Transverse colon (tissue), 4 donors: ENCODE measurements around the gene CARMIL1. TPM values are rescaled to one million over a fixed set of nuclear protein-coding genes. Genes with fewer than 3 reads are reported as not detected.

Experiments used
- DNase-seq: peaks from one replicate; pipeline ENCODE4 v3.0.0-alpha.2; 2019
- H3K27ac ChIP-seq, 4 donors: fragments of 200-600 bp; sonication (generic); 2 replicates each; pipeline ENCODE4 v1.5.1; 2016 to 2018; ENCODE audit warnings: inconsistent platforms in 4 of 4
- H3K27me3 ChIP-seq: fragments of 200-600 bp; sonication (generic); 2 replicates; pipeline ENCODE4 v1.5.1; 2017; ENCODE audit warnings: inconsistent platforms
- H3K36me3 ChIP-seq, 4 donors: fragments of 200-600 bp; sonication (generic); 2 replicates each; pipeline ENCODE4 v1.5.1; 2017 to 2019; ENCODE audit warnings: inconsistent platforms in 4 of 4
- H3K4me1 ChIP-seq, 4 donors: fragments of 200-600 bp; sonication (generic); 2 replicates each; pipeline ENCODE4 v1.5.1; 2017 to 2020; ENCODE audit warnings: inconsistent platforms in 4 of 4
- H3K4me3 ChIP-seq, 4 donors: fragments of 200-600 bp; sonication (generic); 1 replicate in 1 of 4; 2 replicates in 3 of 4; pipeline versions ENCODE4 v1.5.1 to v1.6.1; 2017 to 2019; ENCODE audit warnings: inconsistent platforms in 4 of 4
- H3K9me3 ChIP-seq, 2 donors: fragments of 200-600 bp; sonication (generic); 2 replicates each; pipeline ENCODE4 v1.5.1; 2017 to 2019; ENCODE audit warnings: inconsistent platforms in 2 of 2
- EP300 ChIP-seq: sonication (generic); formaldehyde crosslinking; IDR thresholded peaks from one replicate; pipeline ENCODE4 v1.6.1; 2017; ENCODE audit warnings: antibody characterized with exemption, low read depth
- POLR2A ChIP-seq: fragments of 450-650 bp; IDR thresholded peaks from one replicate; pipeline ENCODE4 v1.6.1; 2016; ENCODE audit warnings: antibody characterized with exemption, mild to moderate bottlenecking, moderate library complexity
- POLR2AphosphoS5 ChIP-seq, 3 donors: sonication (generic); formaldehyde crosslinking; IDR thresholded peaks; one replicate each; pipeline ENCODE4 v1.6.1; 2016; ENCODE audit warnings: antibody characterized with exemption in 3 of 3
- WGBS, 2 donors: methylation state at CpG; one replicate each; pipeline ENCODE4 v1.1.5; 2018; ENCODE audit warnings: low coverage in 1 of 2; 5-methylcytosine and 5-hydroxymethylcytosine counted together
- in situ Hi-C, 4 donors: fragments of 200-750 bp; cut with MboI; loops; one replicate each; pipeline versions ENCODE4 v1.15.0 to v1.15.1; 2017; ENCODE audit warnings: low sequenced_read_pairs in 3 of 4, low pct_ligation_motif_present in 1 of 4, low pct_unique_long_range_greater_than_20kb in 1 of 4
- intact Hi-C: fragments of 100-400 bp; cut with DNase I; formaldehyde crosslinking; loops from one replicate; pipeline ENCODE4 v1.15.1; 2023; ENCODE audit warnings: low total_unique reads
- total RNA-seq, 4 donors: library from RNA; depleted of rRNA; stranded (reverse); fragments of >200 nt; gene quantifications; one replicate each; pipeline ENCODE4 v1.1.0, GENCODE V29; 2016
- TF ChIP-seq, protein P1 (sequence below), 5 experiments: fragments of 200-600 bp in 3 of 5; fragments of 450-650 bp in 2 of 5; sonication (generic) in 3 of 5; IDR thresholded peaks; 1 replicate in 2 of 5; 2 replicates in 3 of 5; pipeline ENCODE4 v1.5.1; 2016 to 2017; ENCODE audit warnings: antibody characterized with exemption in 5 of 5, inconsistent platforms in 3 of 5, mild to moderate bottlenecking in 2 of 5, moderate library complexity in 1 of 5

The CARMIL1 gene
- total RNA-seq, 4 donors from 2014 or later: 25.1 to 93.5 (median 61.0) TPM

DNA sequence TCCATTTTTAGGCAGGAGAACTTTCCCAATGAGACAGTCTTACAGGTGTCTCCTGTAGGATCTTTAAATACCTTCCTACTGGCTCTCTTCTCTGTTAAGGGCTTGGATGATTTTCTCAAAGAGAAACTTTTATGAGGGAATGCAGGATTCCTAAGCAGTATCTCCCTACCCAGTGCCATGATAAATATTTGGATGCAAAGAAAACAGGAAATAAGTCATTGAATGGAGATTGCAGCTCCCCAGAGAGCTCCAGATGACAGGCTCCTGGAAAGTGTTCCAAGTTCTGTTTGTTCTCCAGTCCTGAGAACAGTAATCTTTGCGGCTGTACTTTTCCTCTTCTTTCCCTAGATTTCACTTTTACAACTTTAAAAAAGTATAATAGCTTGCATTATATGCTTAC, 370.4 kb downstream of the CARMIL1 start:
- in situ Hi-C loops: no loop called here
- H3K4me1 ChIP-seq: peaks cover 0 to 3% (median 0%) of the 10 kb centered on the region in 4 donors
- DNase-seq: no peak
- H3K27me3 ChIP-seq: peaks cover 67% of the 10 kb centered on the region
- intact Hi-C loops: no loop called here
- no peaks in the 10 kb centered on the region for H3K36me3 ChIP-seq
- H3K4me3 ChIP-seq: no peak overlapping the region
- no peaks in the 10 kb centered on the region for H3K9me3 ChIP-seq
- no peak for TF ChIP-seq EP300
- no peak for TF ChIP-seq POLR2A
- TF ChIP-seq POLR2AphosphoS5 (IDR thresholded peaks at IDR 0.05): no peak
- TF ChIP-seq, protein P1, sequence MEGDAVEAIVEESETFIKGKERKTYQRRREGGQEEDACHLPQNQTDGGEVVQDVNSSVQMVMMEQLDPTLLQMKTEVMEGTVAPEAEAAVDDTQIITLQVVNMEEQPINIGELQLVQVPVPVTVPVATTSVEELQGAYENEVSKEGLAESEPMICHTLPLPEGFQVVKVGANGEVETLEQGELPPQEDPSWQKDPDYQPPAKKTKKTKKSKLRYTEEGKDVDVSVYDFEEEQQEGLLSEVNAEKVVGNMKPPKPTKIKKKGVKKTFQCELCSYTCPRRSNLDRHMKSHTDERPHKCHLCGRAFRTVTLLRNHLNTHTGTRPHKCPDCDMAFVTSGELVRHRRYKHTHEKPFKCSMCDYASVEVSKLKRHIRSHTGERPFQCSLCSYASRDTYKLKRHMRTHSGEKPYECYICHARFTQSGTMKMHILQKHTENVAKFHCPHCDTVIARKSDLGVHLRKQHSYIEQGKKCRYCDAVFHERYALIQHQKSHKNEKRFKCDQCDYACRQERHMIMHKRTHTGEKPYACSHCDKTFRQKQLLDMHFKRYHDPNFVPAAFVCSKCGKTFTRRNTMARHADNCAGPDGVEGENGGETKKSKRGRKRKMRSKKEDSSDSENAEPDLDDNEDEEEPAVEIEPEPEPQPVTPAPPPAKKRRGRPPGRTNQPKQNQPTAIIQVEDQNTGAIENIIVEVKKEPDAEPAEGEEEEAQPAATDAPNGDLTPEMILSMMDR (IDR thresholded peaks at IDR 0.05): no peak
- WGBS, 2 donors: 17 to 20% methylated on average over 1 of the region's 1 CpG
- no peak overlapping the region for H3K27ac ChIP-seq

DNA sequence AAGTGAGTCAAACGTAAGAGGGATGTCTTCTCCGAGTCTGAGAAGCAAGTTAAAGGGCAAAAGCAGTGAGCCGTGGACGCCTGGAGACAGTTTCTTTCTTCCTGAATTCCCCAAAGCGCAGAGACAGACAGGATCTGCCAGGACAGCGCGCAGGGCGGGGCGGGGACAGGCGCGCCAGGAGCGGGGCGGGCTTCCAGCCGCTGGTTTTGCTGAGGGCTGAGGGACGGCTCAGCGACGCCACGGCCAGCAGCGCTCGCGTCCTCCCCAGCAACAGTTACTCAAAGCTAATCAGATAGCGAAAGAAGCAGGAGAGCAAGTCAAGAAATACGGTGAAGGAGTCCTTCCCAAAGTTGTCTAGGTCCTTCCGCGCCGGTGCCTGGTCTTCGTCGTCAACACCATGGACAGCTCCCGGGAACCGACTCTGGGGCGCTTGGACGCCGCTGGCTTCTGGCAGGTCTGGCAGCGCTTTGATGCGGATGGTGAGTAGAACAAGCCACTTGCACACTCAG, 372.9 kb downstream of the CARMIL1 start, which contains the start of gene SCGN:
SCGN (plus strand) TSS at position 209 of the 509 bp plus-strand sequence; CDS start at position 398, 189 bp downstream.
- peak; percentile 58 for DNase-seq
- intact Hi-C loops (no loop called here), in situ Hi-C loops (no loop called here)
- no peak for TF ChIP-seq POLR2AphosphoS5 (IDR thresholded peaks at IDR 0.05)
- TF ChIP-seq POLR2A: no peak
- TF ChIP-seq, protein P1 (IDR thresholded peaks at IDR 0.05): no peak
- TF ChIP-seq EP300: no peak
- peaks cover 0 to 3% (median 0%) of the 10 kb centered on the region in 4 donors for H3K4me1 ChIP-seq
- H3K9me3 ChIP-seq: no peaks in the 10 kb centered on the region
- no peaks in the 10 kb centered on the region for H3K36me3 ChIP-seq
- 8 to 11% methylated on average over 2 to 29 of the region's 35 CpGs for WGBS, 2 donors
- H3K27ac ChIP-seq: no peak within 1 kb of the TSS
- H3K27me3 ChIP-seq: peaks cover 62% of the 10 kb centered on the region
- H3K4me3 ChIP-seq: peak within 1 kb of the TSS in 1 of 4 donors; percentile 26

DNA sequence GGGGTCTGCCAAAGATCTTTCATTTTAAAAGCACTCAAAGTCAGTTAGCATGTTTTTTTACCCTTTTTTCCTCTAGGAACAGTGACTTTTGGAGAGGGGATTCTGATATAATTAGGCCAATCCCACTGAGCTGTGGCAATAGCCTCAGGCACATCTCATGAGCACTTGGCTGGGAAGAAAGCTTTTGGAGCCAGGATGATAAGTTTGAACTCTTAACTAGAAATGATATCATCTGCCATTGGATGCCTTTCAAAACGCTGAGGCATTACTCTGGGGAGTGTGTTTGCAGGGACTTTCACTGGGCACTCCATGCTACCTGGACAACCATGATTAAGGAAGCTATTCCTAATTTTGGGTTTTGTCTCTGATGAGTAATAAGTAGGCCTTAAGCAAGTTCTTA, 376.5 kb downstream of the CARMIL1 start:
- WGBS, 2 donors: 50% methylated on average over 1 of the region's 1 CpG; no CpG with 5 or more reads in 1 of the 2 donors
- intact Hi-C loops: no loop called here
- H3K4me3 ChIP-seq: no peak overlapping the region
- in situ Hi-C loops: no loop called here
- H3K36me3 ChIP-seq: no peaks in the 10 kb centered on the region
- H3K4me1 ChIP-seq: peaks cover 0 to 3% (median 0%) of the 10 kb centered on the region in 4 donors
- TF ChIP-seq POLR2AphosphoS5 (IDR thresholded peaks at IDR 0.05): no peak
- TF ChIP-seq EP300: no peak
- TF ChIP-seq, protein P1 (IDR thresholded peaks at IDR 0.05): no peak
- no peak for TF ChIP-seq POLR2A
- no peak overlapping the region for H3K27ac ChIP-seq
- H3K27me3 ChIP-seq: peaks cover 40% of the 10 kb centered on the region
- no peaks in the 10 kb centered on the region for H3K9me3 ChIP-seq
- DNase-seq: no peak

DNA sequence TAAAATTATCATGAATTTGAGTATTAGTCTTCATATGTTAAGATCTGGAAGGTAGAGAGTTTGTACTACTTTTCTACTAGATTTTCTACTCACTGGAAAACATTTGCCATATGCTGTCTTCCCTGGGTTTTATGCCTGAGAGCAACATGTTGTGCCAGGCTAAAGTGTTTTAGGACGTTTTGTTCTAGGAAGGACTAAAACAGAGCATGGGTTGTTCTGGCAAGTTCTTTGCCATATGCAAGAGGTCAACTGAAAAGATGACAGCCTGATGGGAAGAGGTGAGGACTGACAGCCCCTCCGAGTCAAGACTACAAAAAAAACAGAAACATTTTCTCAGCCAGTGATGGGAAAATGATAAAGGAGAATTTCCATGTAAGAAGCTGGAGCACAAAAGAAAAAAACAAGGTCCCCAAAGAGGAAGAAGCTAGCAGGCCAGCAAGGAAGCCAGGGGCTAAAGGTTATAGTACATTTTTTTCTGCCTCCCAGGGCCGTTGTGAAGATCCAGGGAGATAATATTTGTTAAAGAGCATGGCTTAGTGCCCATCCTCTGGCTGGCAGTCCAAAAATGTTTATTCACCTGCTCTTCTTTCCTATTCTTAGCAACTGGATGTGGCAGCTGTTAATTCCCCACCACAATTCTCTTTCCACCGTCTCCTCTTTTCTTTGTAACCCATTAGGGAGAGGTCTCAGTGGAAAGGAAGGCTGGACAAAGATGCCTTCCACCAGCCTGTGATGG, 380.6 kb downstream of the CARMIL1 start:
- 35% methylated on average over 4 of the region's 4 CpGs for WGBS, 2 donors

More for the DNA sequence above, 380.6 kb downstream of the CARMIL1 start:
- H3K27me3 ChIP-seq: peaks cover 2% of the 10 kb centered on the region
- no peak overlapping the region for H3K4me3 ChIP-seq
- in situ Hi-C loops (no loop called here), intact Hi-C loops (no loop called here)
- H3K27ac ChIP-seq: no peak overlapping the region
- no peaks in the 10 kb centered on the region for H3K36me3 ChIP-seq
- no peak for DNase-seq
- no peaks in the 10 kb centered on the region for H3K9me3 ChIP-seq
- no peak for TF ChIP-seq POLR2A
- TF ChIP-seq POLR2AphosphoS5 (IDR thresholded peaks at IDR 0.05): no peak
- H3K4me1 ChIP-seq: no peaks in the 10 kb centered on the region
